Inferior parietal cortex (tissue), 1 donor: ENCODE data around the gene BBS4.
"Not testable (repeated sequence)": the region's sequence is repeated elsewhere in the genome, so short reads cannot be mapped to it uniquely, and the experiment has no call there.

Source experiments
- DNase-seq: peaks from one replicate; pipeline ENCODE4 v3.0.0-alpha.2; 2016; ENCODE audit errors: extremely low spot score

Gene BBS4, protein sequence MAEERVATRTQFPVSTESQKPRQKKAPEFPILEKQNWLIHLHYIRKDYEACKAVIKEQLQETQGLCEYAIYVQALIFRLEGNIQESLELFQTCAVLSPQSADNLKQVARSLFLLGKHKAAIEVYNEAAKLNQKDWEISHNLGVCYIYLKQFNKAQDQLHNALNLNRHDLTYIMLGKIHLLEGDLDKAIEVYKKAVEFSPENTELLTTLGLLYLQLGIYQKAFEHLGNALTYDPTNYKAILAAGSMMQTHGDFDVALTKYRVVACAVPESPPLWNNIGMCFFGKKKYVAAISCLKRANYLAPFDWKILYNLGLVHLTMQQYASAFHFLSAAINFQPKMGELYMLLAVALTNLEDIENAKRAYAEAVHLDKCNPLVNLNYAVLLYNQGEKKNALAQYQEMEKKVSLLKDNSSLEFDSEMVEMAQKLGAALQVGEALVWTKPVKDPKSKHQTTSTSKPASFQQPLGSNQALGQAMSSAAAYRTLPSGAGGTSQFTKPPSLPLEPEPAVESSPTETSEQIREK

DNA sequence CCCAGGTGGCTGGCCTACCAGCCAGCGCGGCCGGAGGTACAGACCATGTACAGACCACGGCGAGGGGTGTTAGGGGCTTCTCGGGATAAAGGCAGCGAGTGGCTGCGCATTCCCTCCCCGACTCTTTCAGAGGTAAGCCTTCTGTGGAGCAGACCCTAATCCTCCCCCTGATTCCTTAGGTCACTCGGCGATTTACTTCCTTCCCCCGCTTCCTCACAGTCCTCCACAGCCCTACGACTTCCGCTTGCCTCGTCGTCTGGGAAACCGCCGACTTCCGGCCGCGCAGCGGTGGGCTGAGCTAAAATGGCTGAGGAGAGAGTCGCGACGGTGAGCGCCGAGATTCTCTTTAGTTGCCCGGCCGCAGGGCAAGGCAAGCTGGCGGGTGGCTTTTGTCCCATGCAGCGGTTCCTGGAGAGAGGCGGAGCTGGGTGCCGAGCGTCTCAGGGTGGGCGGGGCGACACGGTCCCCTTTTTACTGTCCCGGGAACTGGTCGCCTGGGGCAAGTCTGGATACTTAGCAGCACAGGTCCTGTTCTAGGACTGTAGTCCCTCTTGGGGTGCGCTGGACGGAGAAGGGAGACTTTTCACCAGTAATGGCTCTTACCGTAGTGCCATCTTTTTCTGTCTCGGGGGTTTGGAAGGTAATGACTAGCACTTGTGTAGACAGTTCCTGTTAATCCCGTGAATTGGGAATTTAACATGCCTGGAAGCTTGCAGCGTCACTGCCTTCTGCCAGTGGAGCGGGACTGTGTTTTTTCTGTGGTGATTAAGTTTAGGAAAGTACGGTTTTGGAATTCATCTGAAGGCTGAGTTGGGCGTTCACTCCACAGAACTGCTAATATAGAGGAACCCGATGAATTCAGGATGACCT, at the start of gene BBS4, which contains the start of gene HIGD2B:
BBS4 (plus strand) TSS at position 283 of the 870 bp plus-strand sequence; CDS start at position 304, 21 bp downstream.
HIGD2B (minus strand) TSS at position 258 of the 870 bp plus-strand sequence. CDS start 9,808 bp downstream, outside the sequence.
- peak; percentile 88 for DNase-seq

GRCh38 chr15:72636519-72637282, 49.3 kb upstream of the BBS4 start:
- DNase-seq, result peak; percentile 67

- DNase-seq, result not testable (repeated sequence)
Measured at GRCh38 chr15:72639759-72640483, 46.1 kb upstream of the BBS4 start.

DNA sequence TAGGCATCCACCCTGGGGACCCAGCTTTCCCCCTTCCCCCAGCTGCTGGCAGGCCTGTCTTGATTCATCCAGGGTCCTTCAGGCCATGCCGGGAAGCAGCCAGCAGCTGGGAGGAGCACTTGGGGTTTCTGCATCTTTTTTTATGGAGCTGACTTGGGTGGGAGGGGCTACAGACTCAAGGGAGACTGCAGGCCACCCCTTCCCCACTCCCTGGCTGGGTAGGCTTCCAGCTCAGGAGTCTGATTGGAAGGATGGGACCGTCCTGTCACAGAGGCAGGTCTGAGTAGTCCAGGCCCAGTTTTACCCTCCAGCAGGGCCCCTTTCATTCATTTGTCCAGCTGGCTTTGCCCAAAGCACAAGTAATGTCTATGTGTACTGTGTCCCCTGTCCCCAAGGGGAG, 43.7 kb upstream of the BBS4 start:
- DNase-seq, result not testable (repeated sequence)

- not testable (repeated sequence) for DNase-seq
Measured at GRCh38 chr15:72648631-72649253, 37.3 kb upstream of the BBS4 start.

DNA sequence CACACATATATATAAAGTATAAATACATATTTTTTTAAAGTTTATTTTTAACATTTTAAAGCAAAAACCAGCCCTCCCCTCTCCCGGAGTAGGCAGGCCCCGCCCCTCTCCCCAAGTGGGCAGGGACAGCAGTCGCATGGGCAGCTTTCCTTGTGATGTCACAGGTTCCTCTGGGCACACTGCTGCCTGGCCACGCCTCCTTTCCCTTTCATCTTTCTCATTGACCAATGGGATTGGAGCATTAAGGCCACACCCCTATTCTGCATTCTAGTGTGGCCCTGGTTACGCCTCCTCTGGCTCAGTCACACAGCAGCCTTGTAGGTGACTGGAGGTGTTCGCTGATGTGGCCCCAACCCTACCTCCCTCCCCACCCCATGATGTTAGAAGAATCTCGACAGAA, 31.6 kb upstream of the BBS4 start, which contains the start of gene GOLGA6B:
GOLGA6B (plus strand) TSS at position 301 of the 400 bp plus-strand sequence; CDS start at position 342, 41 bp downstream.
- DNase-seq, result not testable (repeated sequence)

- DNase-seq, result not testable (repeated sequence)
Measured at GRCh38 chr15:72656014-72656413, 30.0 kb upstream of the BBS4 start.

- not testable (repeated sequence) for DNase-seq
Measured at GRCh38 chr15:72661081-72661480, 24.9 kb upstream of the BBS4 start.

- not testable (repeated sequence) for DNase-seq
Measured at GRCh38 chr15:72663931-72664330, 22.1 kb upstream of the BBS4 start.

GRCh38 chr15:72665706-72666105, 20.3 kb upstream of the BBS4 start:
- DNase-seq, result not testable (repeated sequence)

GRCh38 chr15:72669803-72670202, 16.2 kb upstream of the BBS4 start:
- not testable (repeated sequence) for DNase-seq

DNA sequence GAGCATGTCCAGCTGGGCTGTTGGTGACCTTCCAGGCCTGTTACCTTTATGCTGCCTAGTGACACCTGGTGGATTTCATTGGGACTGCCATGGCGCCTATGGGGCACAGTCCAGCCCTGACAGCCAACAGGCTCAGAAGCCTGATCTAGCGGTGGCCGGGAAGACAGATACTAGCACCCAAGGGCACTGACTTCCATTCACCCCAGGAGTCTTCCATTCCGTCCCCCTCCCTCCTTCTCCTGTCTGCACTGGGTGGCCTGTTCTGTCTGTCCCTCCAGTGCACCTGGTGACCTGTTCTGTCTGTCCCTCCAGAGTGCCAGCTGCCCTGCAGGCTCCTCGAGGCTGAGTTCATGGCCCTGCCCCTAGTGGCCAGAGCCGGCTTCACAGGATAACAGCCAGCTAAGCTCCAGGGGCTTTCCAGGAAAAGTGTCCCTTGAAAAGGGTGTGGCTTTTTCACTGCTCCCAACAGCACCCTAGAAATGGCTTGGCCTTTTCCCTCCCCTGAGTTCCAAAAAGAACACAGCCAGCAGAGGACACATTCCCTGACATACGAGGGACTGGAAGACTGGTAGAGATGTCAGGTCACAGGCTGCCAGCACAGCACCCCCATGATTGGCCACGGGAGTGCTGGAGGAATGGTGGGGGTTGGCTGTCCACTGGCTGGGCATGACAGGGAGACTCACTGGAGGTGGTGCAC, 15.2 kb upstream of the BBS4 start:
- DNase-seq, result peak; percentile 40

- no peak for DNase-seq
Measured at GRCh38 chr15:72671525-72671924, 14.5 kb upstream of the BBS4 start.

DNA sequence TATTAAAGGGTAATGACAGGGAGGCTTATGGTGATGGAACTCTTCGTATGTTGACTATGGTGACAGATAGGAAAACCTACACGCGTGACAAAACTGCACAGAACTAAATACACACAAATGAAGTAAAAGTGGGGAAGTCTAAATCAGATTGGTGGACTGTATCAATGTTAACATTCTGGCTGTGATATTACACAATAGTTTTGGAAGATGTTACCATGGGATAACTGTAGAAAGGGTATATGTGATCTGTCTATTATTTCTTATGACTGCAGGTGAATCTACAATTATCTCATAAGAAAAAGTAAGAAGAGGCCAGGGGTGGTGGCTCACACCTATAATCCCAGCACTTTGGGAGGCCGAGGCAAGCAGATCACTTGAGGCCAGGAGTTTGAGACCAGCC, 9.2 kb upstream of the BBS4 start:
- DNase-seq, result no peak

GRCh38 chr15:72680931-72681330, 5.1 kb upstream of the BBS4 start:
- no peak for DNase-seq

GRCh38 chr15:72682772-72683171, 3.2 kb upstream of the BBS4 start:
- no peak for DNase-seq

- DNase-seq, result no peak
Measured at GRCh38 chr15:72685301-72685924, 594 bp upstream of the BBS4 start.

- no peak for DNase-seq
Measured at GRCh38 chr15:72688697-72689096, 2.7 kb downstream of the BBS4 start.

DNA sequence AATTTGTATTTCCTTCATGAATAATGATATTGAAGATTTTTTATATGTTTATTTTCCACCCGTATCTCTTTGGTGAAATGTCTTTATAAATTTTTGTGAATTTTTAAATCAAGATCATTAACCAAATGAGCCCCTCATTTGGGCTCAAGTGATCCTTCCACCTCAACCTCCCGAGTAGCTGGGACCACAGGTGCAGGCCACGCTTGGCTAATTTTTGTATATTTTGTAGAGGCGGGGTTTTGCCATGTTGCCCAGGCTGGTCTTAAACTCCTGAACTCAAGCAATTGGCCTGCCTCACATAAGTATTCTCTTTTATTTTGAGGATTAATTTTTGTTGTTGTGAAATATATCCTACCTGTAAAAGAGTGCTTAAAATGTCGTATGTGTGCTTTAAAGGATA, 4.9 kb downstream of the BBS4 start:
- no peak for DNase-seq
